GM18517 (cell line): Measurements from ENCODE around the gene WSCD2.

Source experiments
- ATAC-seq: cut with Tn5 transposase; IDR thresholded peaks from one replicate; pipeline ENCODE4 v1.9.1; 2021; ENCODE audit warnings: mild to moderate bottlenecking, moderate library complexity; ENCODE audit not compliant: unreplicated experiment

WSCD2 gene

GRCh38 chr12:108106599-108106998, 22.5 kb upstream of the WSCD2 start:
- no peak for ATAC-seq

GRCh38 chr12:108107293-108107692, 21.8 kb upstream of the WSCD2 start:
- no peak for ATAC-seq

GRCh38 chr12:108109504-108109903, 19.6 kb upstream of the WSCD2 start:
- no peak for ATAC-seq

- no peak for ATAC-seq
Observed at GRCh38 chr12:108109954-108110353, 19.1 kb upstream of the WSCD2 start.

GRCh38 chr12:108110844-108111243, 18.2 kb upstream of the WSCD2 start:
- ATAC-seq = no peak

GRCh38 chr12:108112832-108113556, 16.1 kb upstream of the WSCD2 start:
- no peak for ATAC-seq

GRCh38 chr12:108115123-108116121, 13.7 kb upstream of the WSCD2 start:
- no peak for ATAC-seq

GRCh38 chr12:108116254-108116653, 12.8 kb upstream of the WSCD2 start:
- ATAC-seq = no peak

GRCh38 chr12:108116699-108117098, 12.4 kb upstream of the WSCD2 start:
- ATAC-seq = no peak

- ATAC-seq = no peak
Observed at GRCh38 chr12:108117163-108117849, 11.8 kb upstream of the WSCD2 start.

GRCh38 chr12:108117902-108118301, 11.2 kb upstream of the WSCD2 start:
- no peak for ATAC-seq

GRCh38 chr12:108119126-108119973, 9.7 kb upstream of the WSCD2 start:
- ATAC-seq = no peak

GRCh38 chr12:108119974-108120862, 8.9 kb upstream of the WSCD2 start:
- no peak for ATAC-seq

GRCh38 chr12:108120863-108121165, 8.3 kb upstream of the WSCD2 start:
- no peak for ATAC-seq

GRCh38 chr12:108121320-108121719, 7.8 kb upstream of the WSCD2 start:
- ATAC-seq = no peak

- no peak for ATAC-seq
Observed at GRCh38 chr12:108121728-108122471, 7.2 kb upstream of the WSCD2 start.

- no peak for ATAC-seq
Observed at GRCh38 chr12:108122644-108123043, 6.4 kb upstream of the WSCD2 start.

GRCh38 chr12:108123402-108123801, 5.7 kb upstream of the WSCD2 start:
- no peak for ATAC-seq

GRCh38 chr12:108125073-108125472, 4.0 kb upstream of the WSCD2 start:
- ATAC-seq = no peak
